HS-5 (cell line): ENCODE measurements around the gene TMIE.
"Not testable (repeated sequence)": the region's sequence is repeated elsewhere in the genome, so short reads cannot be mapped to it uniquely, and the experiment has no call there.

ENCODE experiments used
- DNase-seq: peaks from one replicate; pipeline ENCODE4 v3.0.0-alpha.2; 2012; ENCODE audit warnings: low read depth

The TMIE gene

DNA sequence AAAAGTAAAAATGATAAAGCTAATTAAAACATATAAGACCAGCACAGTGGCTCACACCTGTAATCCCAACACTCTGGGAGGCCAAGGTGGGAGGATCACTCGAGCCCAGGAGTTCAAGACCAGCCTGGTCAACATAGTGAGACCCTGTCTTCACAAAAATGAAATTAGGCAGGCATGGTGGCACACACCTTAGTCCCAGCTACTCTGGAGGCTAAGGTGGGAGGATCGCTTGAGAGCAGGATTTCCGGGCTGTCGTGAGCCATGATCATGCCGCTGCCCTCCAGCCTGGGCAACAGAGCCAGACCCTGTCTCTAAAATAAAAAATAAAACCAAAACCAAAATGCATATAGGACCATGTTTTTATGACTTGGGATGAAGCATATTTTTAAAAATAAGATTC is 21.3 kb downstream of the TMIE start:
- no peak for DNase-seq

DNA sequence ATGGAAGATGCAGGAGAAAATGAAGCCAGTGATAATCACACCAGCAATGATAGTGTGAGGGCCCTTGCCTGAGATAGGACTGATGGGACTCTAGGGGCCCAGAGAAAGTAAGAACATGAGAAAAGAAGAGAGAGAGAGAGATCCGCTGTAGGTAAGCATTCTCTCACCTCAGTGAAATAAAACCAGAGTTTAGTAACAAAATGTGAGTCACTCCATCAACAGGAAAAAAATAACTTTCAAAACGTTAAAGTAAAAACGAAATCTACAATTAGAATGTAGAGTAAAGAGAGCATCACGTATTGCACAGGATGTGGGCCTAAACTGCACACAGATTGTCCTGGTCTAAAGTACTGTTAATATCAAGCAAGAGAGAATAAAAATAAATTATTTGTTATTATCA is 23.2 kb downstream of the TMIE start:
- no peak for DNase-seq

DNA sequence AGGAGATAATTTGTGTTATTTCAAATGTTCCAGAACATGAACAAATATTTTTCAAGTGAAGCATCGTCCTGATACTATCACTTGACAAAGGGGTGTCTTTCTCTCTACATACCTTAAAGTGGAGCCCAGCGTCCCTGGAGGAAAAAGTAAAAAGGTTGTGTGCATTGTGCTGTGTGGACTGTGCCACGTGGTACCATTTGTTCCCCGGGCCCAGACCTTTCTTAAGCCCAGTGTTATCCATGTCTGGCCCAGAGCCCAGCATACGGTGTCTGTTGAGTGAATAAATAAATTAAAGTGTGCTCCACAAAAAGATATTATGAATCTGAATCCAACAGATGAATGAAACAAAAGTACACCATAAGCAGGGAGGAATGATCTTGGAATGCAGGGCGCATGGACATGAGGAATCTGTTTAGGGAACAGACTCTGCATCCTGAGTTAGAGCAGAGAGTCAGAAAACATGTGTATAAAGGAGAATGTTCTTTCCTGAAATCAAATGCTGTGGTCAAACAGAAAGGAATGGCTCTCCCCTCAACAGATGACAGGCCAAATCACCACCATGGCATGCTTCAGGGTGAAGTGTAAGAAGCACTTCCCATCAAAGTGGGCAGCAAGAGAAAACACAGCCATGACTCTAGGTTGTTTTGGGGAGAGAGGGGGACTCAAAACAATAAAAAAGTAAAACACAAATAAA is 24.6 kb downstream of the TMIE start:
- DNase-seq: no peak

DNA sequence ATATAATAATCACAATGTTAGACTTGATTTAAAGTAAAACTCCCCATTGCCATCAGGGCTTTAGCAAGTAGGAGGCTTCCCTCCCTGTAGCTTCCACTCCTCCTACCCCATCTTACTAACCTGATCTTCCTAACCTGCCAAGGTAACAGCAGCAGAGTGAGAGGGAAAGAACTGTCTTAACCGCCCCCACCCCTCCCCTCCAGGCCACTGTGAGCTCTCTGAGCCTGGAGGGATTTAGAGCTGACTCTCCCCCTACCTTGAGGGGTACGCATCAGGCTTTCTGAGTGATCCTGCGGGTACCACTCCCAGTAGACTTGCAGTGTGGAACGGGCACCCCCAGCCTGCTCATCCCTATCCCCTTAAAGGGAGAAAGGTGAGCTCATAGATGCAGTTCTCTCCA is 27.8 kb downstream of the TMIE start:
- DNase-seq: no peak

DNA sequence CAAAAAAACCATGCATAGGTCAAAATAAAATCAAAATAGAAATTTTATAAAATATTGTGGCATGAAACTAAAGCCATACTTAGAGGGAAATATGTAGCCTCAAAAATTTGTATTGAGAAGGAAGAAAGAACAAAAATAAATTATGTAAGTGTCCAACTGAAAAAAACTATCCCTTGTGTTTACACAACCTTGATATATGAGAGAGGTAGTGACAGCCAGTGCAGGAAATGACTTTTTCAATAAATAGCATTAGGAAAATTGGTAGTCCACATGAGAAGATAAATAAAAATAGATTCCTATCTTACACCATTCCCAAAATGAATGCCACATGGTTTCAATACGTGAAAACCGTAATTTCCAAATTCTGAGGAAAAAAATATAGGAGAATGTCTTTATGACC is 29.6 kb downstream of the TMIE start:
- no peak for DNase-seq

DNA sequence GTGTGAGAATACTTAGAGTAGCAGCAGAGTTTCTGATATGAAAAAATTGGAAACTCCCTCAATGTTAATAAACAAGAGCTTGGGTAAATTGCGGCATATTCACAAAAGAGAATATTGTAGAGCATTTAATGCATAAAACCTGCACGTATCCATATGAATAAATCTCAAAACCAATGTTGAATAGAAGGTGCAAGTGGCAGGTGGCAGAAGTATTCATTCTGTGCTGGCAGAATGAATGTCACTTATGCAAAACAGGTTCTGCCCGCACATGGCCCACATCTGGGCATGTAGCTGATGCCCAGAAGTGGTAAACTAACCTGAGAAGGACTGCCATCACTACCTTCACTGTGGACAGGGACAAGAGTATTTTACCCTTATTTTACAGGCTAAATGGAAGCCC is 30.6 kb downstream of the TMIE start:
- no peak for DNase-seq

DNA sequence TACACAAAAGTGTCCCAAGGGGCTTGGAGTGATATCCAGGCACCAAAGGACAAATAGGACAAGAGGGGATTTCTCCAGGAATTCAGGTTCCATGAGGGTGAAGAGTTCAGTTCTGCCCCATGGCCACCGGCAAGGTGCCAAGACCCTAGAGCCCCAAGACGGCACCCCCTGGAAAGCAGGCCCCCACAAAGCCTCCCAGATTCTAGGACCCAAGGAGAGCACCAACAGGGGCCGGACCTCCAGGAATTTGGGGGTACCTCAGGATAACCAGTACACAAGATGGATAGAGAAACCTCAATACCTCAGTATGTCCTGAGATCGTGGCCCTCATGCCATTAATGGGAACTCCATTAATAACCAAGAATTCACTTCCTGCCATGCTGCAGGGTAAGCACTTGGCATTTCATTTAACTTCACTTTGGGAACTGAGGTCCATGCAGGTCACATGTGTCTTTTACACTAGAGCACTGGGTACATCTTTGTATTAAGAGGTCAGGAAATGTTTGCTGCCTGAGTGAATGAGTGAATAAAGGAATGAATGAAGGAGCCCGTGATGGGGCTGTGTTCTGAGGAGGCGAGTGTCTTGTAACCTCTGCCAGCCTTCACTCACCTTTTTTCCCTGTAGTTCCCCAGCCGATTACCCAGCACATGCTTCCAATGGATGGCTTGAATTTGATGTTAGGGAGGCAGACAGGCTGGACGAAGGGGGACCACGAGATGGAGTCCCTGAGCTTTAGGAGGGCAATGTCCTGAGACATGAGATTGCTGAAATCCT is 32.0 kb downstream of the TMIE start:
- DNase-seq: no peak

DNA sequence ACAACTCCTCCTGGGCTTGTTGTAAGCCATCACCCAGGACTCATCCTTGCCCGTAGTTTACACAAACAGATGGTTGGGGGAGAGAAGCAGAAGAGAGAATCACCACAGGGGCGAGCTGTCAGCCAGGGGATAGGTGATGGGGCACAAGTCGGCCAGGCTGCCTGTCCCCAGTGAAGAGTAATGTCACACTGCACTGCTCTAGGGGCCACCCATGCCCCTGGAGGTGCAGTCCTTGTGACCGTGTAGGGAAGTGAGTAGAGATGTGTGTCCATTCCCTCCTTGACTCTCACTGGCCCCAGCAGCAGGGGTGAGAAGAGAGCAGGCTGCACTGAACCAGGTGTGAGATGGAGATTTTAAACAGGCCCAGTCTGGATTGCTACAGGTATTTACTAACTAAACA is 33.6 kb downstream of the TMIE start:
- no peak for DNase-seq

DNA sequence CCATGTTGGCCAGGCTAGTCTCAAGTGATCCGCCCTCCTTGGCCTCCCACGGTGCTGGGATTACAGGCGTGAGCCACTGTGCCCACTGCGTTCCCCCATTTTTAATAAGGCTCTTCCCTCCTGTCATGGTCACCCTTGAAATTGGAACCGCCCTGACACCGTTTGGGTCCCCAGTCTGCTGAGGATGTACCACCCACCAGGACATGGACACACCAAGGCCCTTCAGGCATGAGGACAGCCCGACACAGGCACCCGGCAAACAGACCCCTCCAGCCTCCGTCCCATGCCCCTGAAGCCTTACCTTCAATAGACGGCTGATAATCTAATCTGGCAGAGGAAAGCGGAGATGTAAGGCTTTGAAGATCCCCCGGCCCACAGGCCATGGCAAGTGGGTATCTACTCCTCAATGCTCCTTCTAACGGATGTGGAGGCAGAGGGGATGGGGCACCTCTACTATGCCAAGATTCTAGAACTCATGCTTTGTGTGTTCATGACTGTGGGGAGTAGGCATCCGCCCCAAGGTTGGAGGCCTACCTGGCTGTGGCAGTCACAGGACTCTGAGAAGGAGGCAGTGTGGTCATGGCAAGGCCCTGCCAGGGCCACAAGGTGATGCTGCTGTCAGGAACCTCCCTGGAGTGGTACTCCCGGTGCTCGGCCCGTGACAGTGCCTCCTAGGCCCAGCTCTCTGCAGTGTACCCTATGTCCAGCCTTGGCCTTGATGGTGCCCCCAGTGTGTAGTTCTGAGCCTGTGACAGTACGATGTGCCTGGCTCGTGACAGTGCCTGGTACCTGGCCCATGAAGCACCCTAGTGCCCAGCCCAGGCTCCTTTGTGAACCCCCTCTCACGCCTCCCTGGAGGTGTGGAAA is 35.0 kb downstream of the TMIE start:
- DNase-seq: no peak

DNA sequence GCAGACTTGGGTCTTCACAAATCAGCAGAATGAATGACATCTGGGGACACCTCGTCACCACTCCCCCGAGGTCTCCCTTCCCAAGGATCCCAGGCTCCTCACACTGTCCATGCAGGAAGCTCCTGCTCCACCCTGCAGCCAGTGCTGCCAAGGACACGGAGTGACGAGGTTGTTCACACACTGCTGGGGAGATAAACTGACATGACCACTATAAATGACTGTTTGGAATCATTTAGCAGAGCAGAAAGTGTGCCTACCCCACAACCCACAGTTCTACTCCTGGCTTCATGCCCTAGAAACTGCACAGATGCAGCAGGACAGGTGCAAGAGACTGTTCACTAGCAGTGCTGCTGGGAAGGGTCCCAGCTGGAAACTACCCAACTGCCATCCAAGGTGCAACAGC is 36.1 kb downstream of the TMIE start:
- DNase-seq: no peak

DNA sequence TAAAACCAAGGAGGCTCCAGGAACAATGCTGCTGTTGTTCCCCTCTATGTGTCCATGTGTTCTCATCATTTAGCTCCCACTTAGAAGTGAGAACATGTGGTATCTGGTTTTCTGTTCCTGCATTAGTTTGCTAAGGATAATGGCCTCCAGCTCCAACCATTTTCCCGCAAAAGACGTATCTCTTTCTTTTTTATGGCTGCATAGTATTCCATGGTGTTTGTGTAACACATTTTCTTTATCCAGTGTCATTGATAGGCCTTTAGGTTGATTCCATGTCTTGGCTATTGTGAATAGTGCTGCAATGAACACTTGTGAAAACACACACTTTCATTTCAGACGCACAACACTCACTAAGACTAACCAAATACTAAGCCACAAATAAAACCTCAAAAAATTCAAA is 38.4 kb downstream of the TMIE start:
- DNase-seq: not testable (repeated sequence)

DNA sequence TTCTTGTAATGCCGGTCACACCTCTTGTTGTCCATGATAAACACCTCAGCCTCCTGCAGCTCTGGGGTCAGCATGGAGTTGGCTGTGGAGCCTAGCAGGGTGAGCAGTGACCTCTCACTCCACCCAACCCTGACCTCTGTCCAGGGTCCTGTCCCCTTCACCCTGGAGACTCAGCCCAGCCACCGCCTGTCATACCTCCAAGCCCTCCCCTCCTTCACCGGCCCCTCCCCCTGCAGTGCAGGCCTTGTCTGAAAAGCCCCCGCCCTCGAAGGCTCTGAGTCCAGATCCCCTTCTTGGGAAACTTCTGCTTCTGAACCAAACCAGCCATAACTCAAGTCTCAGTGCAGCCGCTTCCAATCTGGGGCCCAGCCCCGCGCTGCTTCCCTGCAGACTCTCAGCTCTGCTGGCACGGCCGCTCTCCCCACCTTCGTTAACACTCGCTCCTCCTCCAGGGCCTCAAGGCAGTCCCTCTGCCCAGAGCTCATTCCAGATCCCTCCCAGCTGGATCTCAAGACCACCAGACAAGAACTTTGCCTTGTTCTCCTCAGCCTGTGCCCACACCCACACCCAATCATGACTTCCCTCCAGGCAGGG is 41.9 kb downstream of the TMIE start:
- no peak for DNase-seq

DNA sequence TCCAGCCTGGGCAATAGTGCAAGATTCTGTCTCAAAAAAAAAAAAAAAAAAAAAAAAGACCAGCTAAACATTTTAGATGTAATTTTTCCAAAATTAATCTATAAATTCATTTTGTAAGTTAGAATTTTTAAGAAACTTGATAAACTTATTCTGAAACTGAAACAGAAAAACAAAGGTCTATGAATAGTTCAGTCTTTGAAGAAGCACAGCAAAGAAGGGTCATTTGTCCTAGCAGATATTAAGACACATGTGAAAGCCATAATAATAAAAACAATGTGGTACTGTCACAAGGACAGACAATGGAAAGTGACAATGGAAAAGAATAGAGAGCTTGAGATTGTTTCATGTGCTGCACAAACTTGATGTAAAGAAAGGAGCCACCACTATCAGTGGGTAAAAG is 45.5 kb downstream of the TMIE start:
- no peak for DNase-seq

DNA sequence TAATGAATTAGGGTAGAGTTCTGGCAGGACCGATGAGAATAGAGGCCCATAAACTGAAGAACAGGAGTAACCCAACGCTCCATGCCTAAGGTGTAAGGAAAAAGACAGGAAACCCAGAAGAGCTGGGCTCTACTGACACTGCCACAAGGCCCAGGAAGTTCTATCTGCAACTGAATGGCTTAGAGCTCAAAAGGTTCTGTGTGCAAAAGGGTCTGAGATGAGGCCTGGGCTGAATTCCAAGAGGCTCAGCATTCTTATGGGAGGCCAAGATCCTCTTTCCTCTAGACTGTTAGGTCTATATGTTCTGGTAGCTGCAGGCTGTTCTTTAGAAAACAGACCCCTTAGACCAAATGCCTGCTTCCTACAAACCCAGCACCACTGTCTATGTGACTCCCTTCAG is 47.0 kb downstream of the TMIE start:
- DNase-seq: no peak

DNA sequence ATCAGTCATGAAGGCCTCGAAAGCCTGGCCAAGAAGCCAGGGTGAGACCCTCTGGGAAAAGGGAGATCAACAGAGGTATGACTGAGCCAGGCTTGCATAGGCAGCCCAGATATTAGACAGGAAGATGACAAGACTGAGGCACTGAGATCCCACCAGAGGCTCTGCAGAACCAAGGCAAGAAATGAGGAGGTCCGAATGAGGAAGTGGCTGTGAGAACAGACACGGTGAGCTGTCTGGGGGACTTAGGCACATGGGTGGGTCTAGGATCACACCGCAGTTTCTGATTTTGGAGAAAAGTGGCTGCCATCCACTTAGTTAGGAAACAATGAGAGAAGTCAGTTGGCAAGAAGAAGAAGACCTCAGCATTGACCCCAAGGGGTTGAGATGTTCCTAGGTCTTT is 47.9 kb downstream of the TMIE start:
- no peak for DNase-seq

DNA sequence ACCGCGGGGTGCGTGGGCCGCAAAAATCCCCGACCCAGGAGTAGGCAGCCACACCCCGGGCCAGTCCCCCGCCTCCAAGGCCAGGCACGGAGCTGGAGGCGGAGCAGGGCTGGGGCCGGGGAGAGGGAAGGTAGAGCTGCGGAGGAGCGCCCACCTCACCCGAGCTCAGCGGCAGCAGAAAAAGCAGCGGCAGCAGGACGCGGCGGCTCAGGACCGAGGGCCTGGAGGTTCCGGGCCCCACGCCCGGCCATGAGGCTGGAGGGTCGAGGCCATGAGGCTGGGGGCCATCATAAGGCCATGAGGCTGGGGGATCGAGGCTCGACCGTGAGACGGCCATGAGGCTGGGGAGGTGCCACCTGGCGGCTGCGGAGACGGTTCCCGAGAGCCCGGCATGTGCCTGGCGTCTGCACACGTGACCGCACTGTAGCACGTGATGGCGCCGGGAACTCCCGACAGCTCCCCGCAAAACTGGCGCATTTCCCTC is 49.4 kb downstream of the TMIE start:
- DNase-seq: no peak

DNA sequence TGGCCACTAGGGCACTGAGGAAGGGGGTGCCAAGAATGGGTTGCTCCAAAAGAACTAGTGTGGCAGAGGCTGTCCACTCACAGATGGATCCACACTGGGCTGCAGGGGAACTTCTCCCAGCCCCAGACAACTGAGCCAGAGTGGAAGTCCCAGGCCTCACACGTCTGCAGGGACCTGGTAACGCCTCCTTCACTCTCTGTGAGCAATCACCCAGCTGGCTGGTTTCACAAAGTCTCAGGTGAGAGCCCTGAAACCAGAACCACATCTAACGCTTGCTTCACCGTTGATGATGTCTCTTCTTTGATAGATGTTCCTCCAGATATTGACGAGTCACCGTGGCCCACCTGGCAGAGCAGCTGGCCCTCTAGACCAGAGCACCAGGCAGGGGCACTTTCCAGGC is 51.9 kb downstream of the TMIE start:
- DNase-seq: not testable (repeated sequence)

DNA sequence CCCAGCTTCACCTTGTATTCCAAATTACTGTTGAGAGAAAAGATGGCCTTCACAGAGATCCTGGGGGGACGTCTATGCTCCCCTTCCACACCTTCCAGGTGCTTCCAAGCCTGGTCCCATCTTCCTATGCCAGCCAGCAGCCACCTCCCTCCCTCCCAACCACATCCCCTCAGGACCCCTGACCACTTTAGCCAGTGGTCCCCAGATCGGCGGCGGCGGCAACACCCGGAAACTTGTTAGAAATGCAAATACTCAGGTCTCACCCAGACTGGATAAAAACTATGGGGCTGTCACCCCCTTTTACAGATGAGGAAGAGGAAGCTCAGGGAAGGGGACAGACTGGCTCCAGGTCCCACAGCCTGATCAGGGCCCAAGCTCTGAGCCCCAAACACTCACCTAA is 54.5 kb downstream of the TMIE start:
- DNase-seq: no peak

DNA sequence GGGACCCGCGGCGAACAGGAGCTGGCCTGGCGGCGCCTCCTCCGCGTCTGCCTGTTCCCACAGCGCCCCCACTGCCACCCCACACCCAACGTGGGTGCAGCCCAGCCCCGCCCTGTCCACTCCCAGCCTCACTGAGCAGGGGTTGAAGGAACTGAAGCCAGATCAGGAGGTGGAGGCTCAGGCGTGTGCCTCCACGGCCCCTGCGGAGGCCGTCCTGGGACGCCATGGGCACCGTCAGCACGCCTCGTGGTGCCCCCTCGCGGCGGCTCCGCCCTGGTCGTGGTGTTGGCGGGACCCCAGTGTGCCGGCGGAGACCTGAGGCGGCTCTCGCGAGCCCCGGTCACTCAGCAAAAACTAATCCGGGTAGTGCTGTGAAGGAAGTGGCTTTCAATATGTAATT is 55.5 kb downstream of the TMIE start:
- no peak for DNase-seq

DNA sequence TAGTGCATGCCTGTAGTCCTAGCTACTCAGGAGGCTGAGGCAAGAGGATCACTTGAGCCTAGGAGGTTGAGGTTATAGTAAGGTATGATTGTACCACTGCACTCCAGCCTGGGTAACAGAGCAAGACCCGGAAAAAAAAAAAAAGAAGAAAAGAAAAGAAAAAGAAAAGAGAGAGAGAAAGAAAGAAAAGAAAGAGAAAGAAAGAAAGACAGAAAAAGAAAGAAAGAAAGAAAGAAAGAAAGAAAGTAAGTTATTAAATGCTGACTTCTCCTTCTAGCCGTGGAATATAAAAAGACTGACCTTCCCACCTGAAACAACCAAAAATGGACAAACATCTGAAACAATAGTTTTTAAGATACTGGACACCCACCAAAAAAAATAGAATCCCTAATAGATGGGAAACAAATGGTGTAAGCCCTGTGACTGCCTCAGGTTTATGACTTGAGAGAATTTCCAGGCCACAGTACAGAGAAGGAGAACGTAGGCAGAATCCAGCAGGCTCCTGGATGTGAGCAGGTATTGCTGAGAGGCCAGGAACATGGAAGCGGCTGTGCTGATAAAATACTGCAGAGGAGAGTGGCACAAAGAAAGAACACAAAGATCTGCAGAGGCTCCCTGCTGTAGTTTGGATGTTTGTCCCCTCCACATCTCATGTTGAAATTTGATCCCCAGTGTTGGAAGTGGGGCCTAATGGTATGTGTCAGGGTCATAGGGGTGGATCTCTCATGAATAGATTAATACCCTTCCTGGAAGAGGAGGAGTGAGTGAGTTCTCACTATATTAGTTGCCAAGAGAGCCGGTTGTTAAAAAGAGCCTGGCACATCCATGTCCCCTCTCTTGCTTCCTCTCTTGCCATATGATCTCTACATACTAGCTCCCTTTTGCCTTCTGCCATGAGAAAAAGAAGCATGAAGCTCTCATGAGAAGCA is 58.3 kb downstream of the TMIE start:
- DNase-seq: no peak
